GM19452 (cell line): ENCODE results near the gene MESP2.

Source experiments
- ATAC-seq: cut with Tn5 transposase; IDR thresholded peaks from one replicate; pipeline ENCODE4 v1.9.1; 2021; ENCODE audit not compliant: unreplicated experiment

Gene MESP2

GRCh38 chr15:89814112-89814742, 38.1 kb downstream of the MESP2 start:
- ATAC-seq, result no peak

DNA sequence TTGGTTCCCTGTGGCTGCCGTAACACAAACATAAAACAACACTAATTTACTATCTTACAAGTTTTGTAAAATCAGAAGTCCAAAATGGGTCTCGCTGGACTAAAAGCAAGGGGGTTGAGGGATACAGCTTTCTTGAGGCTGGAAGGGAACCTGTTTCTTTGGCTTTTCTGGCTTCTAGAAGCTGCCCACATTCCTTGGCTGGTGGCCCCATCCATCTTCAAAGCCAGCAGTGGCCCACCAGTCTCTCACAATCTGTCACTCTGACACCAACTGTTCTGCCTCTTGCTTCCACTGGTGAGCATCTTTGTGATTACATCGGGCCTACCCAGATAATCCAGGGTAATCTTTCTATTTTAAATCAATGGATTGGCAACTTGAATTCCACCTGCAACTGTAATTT, 39.6 kb downstream of the MESP2 start:
- ATAC-seq, result no peak

DNA sequence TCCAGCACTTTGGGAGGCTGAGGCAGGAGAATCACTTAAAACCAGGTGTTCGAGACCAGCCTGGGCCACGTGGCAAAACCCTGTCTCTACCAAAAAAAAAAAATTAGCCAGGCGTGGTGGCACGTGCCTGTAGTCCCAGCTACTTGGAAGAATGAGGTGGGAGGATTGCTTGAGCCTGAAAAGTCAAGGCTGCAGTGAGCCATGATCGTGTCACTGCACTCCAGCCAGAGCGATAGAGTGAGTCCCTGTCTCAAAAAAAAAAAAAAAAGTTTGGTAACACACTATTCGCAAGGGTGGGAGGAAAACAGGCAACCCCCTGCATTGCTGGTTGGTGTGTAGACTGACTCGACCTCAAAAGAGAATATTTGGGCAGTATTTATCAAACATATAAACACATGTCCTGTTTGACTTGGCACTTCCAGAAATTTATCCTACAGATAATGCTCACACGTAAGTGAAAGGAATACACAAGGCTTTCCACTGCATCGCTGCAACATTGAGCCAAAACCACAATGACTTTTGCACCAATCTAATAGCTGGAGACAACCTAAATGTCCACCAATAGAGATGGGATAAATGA, 41.7 kb downstream of the MESP2 start:
- ATAC-seq, result no peak

DNA sequence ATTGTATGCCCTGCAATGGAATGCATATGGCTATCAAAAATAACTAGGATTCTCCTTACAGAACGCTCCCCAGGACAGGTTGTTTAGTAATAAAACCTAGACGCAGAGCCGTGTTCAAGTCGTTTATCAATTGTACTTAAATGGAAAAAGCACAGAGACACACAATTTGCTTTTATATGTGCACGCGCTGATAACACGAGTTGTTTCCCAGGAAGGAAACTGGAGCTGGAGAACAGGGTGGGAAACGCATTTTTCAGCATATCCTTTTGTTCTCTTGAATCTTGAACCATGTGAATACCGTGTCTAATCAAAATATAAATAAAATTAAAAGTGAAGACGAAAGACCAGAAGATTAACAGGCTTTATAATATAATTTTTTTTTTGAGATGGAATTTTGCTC, 42.2 kb downstream of the MESP2 start:
- no peak for ATAC-seq

GRCh38 chr15:89820666-89821611, 44.8 kb downstream of the MESP2 start:
- no peak for ATAC-seq

- ATAC-seq, result no peak
These were observed 45.9 kb downstream of the MESP2 start for GRCh38 chr15:89822026-89822425.

DNA sequence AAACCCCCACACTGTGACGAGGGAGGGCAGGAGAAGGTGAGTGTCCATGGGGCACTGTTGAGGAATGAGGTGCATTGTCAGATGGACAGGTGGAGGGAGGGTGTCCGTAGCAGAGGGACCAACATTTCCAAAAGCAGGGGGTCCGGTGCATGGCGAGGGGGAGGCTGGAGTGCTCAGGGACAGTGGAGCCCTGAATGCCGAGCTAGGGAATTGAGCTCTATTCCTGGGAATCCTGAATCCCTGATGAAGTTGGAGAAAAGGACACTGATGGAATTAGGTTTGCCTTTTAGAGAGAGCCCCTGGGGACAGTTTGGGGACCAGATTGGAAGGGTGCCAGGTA, 46.4 kb downstream of the MESP2 start:
- ATAC-seq, result no peak

DNA sequence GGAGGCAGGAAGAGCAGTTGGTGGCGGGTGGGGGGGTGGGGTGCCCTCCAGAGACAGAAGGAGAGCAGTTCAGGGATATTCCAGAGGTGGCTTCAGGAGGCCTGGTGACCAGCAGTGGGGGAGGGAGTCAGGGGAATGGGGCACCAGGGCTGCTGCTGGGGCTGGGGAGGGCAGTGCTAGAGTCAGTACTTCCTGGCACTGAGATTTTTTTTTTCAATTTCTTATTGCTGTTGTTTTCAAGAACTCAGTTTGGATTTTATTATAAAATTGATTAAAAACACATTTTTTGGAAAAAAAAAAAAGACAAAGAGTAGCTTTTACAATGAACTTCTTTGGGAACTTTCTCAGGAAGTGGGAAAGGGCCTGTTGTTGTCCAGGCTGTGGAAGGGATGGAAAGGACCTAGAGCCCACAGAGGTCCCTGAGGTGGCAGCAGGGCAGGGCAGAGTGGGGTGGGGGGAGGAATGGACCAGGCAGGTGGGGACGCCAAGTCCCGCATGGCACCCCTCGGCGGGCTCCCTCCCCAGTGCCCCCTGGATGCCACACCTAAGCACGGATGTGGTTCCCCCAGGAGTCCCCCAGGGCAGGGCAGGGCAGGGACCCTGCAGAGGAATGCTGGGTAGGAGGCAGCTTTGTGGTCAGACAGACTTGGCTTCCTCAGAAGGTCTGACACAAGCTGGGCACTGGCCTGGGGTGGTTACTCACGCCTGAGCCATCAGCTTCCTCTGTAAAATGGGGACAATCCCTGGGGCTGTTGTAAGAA, 47.0 kb downstream of the MESP2 start:
- ATAC-seq, result no peak

DNA sequence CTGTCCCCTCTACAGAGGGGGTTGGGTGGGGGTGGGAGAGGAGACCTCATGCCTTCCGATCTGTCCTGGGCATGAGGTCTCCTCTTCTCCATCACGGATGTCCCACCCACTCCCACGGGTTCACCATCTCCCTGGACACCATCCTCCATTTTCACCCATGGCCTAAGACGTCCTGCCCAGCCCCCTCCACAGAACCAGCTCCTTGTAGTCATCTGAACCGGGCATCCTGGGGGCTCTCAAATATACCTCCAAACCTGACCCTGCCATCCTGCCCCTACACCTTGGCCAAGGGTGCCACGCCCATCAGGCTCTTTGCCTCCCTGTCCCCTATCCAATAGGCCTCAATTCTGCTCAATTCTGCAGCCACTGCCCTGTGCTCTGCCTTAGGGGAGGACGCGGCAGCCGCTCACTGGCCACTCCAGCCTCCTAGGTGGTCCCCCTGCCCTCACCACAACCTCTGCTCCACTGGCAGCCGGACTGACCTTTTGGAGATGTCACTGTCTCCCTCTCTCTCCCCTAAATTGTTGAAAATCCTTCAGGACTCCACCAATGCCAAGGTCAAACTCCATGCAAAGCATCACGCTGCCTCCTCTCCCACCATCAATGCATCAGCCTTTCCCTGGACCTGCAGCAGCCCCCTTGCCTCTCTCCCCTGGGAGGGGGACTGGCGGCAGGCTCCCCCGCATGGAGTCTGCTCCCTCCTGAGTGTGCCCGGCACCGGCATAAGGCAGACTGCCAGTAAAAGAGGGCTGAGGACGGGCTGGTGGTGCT, 47.9 kb downstream of the MESP2 start:
- no peak for ATAC-seq

DNA sequence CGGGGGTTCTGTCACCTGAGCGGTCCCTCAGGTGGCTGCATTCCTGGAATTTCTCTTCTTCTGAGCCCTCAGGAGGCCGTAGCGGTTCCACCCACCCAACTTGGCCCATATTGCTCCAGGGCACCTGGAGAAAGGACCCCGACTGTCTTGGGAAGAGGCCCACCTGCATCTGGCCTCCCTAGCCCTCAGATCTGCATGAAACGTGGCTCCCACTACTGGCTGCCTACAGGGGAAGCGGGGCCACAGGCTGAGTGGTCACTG, 48.4 kb downstream of the MESP2 start:
- no peak for ATAC-seq

GRCh38 chr15:89825271-89825940, 49.3 kb downstream of the MESP2 start:
- no peak for ATAC-seq

DNA sequence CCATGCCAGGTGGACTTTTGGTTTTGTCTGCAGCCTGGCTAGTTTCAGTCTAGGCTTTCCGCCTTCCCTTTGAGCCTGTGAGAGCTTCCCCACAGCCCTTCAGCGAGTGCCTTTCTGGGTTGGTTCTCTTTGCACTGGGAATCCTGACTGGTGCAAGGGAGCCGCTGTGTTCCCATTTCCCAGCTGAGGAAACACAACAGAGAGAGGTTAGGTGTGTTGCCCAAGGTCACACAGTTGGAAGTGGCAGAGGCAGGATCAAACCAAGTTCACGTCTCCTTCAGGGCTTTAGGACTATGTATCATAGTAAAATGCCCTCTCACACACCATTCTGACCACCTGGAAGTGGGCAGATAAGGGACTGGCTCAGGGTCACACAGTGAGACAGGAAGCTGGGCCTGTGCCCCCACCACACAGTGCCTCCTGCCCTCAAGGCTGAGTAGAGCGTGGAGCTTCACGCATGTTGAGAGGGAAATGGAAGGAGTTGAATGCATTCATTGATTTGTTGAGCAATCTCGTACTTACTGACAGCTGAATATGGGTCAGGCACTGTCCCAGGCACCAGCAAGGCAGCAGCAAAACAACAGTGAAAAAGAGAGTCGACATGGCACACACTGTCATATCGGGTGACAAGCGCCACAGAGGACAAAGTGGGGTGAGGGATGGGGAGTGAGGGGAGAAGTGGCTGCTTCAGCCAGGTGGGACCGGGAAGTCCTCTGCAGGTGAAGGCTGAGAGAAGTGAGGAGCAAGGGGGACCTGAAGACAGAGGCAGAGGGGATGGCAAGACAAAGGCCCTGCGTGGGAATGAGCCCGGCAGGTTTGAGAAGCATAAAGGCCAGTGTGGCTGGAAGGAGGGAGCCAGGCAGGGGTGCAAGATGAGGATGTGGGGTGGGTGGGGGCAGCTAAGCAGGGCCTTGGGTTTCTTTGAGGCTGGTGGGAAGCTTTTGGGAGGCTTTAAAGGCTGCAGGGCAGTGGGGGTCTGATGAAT, 50.8 kb downstream of the MESP2 start:
- ATAC-seq, result no peak

- ATAC-seq, result no peak
These were observed 51.7 kb downstream of the MESP2 start for GRCh38 chr15:89827829-89828228.
